ENCODE results near the gene NUP93. TPM values are rescaled to one million over a fixed set of nuclear protein-coding genes. Genes with fewer than 3 reads are reported as not detected.

Gene NUP93
- total RNA-seq, 3 donors from 2014 or later, result 31.0 to 45.6 (median 40.8) TPM

- intact Hi-C loops (cut with DNase I, micrococcal nuclease), result no loop called here
- TF ChIP-seq, protein P1, sequence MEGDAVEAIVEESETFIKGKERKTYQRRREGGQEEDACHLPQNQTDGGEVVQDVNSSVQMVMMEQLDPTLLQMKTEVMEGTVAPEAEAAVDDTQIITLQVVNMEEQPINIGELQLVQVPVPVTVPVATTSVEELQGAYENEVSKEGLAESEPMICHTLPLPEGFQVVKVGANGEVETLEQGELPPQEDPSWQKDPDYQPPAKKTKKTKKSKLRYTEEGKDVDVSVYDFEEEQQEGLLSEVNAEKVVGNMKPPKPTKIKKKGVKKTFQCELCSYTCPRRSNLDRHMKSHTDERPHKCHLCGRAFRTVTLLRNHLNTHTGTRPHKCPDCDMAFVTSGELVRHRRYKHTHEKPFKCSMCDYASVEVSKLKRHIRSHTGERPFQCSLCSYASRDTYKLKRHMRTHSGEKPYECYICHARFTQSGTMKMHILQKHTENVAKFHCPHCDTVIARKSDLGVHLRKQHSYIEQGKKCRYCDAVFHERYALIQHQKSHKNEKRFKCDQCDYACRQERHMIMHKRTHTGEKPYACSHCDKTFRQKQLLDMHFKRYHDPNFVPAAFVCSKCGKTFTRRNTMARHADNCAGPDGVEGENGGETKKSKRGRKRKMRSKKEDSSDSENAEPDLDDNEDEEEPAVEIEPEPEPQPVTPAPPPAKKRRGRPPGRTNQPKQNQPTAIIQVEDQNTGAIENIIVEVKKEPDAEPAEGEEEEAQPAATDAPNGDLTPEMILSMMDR (IDR thresholded peaks at IDR 0.05), result no peak
- Histone ChIP-seq H3K4me3 (no peak overlapping the region), H3K36me3 (ENCODE audit: low read depth) (no peaks in the 10 kb centered on the region), H3K9me3 (no peaks in the 10 kb centered on the region), H3K4me1 (ENCODE audit: low read depth) (no peaks in the 10 kb centered on the region)
- DNase-seq (no peak), ATAC-seq (no peak)
These were observed 161.8 kb downstream of the NUP93 start for GRCh38 chr16:56891685-56892084.

GRCh38 chr16:56892705-56893104 lies 162.8 kb downstream of the NUP93 start:
- H3K4me3 ChIP-seq, result no peak overlapping the region
- intact Hi-C loops (cut with DNase I, micrococcal nuclease), result no loop called here
- ATAC-seq (no peak), DNase-seq (no peak)
- H3K36me3 ChIP-seq (ENCODE audit: low read depth), result no peaks in the 10 kb centered on the region
- TF ChIP-seq, protein P1 (IDR thresholded peaks at IDR 0.05), result no peak
- H3K4me1 ChIP-seq (ENCODE audit: low read depth), result no peaks in the 10 kb centered on the region
- H3K9me3 ChIP-seq, result no peaks in the 10 kb centered on the region

DNA sequence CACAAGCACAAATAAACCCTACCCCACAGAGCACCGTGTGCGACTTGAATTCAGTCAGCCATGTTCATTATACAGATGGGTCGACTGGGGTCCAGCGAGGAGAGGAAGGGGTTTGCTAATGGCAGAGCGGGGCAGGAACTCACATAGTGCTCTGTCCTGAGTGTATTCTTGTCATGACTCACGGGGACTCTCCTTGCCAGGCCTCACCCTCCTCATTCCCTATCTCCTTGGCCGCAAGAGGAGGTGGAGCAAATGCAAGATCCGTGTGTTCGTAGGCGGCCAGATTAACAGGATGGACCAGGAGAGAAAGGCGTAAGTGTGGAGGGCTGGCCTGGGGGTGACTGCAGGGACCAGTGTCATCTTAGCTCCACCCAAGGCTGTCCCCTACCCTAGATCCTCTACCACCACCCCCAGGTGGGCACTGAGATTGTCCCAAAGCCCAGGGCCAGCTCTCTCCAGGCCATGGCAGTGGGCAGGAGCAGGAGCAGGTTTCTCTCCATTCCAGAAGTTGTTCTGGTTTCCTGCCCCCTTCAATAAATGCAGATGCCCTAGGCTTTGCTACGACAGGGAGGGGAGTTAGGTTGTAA lies 164.5 kb downstream of the NUP93 start:
- H3K4me1 ChIP-seq (ENCODE audit: low read depth), result no peaks in the 10 kb centered on the region
- no peak overlapping the region for H3K4me3 ChIP-seq
- intact Hi-C loops (cut with DNase I, micrococcal nuclease), result no loop called here
- H3K36me3 ChIP-seq (ENCODE audit: low read depth), result no peaks in the 10 kb centered on the region
- no peak for DNase-seq
- no peaks in the 10 kb centered on the region for H3K9me3 ChIP-seq
- TF ChIP-seq, protein P1 (IDR thresholded peaks at IDR 0.05), result no peak
- ATAC-seq, result no peak

DNA sequence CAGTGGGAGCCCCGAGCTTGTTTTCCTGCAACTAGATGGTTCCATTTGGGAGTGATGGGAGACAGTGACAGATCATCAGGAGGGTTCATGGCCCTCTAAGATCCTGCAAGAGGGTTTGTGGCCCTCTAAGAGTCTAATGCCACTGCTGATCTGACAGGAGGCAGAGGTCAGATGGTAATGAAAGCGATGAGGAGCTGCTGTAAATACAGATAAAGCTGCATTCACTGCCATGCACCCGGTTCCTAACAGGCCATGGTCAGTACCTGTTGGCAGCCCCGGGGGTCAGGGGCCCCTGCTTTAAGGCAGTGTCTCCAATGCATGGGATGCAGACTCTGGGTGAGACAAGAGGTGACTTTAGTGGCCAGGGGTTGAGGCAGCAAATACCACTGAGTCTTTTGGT lies 165.9 kb downstream of the NUP93 start:
- DNase-seq, result no peak
- no peak overlapping the region for H3K4me3 ChIP-seq
- no peaks in the 10 kb centered on the region for H3K9me3 ChIP-seq
- no peaks in the 10 kb centered on the region for H3K36me3 ChIP-seq (ENCODE audit: low read depth)
- no peak for ATAC-seq
- TF ChIP-seq, protein P1 (IDR thresholded peaks at IDR 0.05), result no peak
- H3K4me1 ChIP-seq (ENCODE audit: low read depth), result no peaks in the 10 kb centered on the region
- intact Hi-C loops (cut with DNase I, micrococcal nuclease), result no loop called here

DNA sequence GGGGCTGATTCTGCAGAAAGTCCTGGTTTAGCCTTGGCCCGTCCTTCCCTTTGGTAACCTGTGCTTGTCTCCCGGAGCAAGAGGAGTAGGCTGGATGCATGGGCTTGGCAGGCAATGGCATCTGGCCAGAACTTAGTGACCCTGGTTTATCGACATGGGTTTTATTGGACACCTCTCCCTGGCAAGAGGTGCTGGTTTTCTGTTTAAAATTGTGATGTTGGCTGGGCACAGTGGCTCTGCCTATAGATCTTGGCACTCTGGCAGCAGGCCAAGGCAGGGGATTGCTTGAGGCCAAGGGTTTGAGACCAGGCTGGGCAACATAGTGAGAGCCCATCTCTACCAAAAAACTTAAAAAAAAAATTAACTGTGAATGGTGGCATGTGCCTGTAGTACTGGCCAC lies 166.3 kb downstream of the NUP93 start:
- intact Hi-C loops (cut with DNase I, micrococcal nuclease), result no loop called here
- ATAC-seq (no peak), DNase-seq (peak in 1 of 3 donors; percentile 16)
- Histone ChIP-seq H3K9me3 (no peaks in the 10 kb centered on the region), H3K4me3 (no peak overlapping the region), H3K4me1 (ENCODE audit: low read depth) (no peaks in the 10 kb centered on the region), H3K36me3 (ENCODE audit: low read depth) (no peaks in the 10 kb centered on the region)
- TF ChIP-seq, protein P1 (IDR thresholded peaks at IDR 0.05), result no peak
